T-helper 2 cell treated with Interferon-gamma antibody and Interleukin-4, amounts not matched to agents 5 μg/mL and 100 μg/mL, for 36 hours (primary cell): ENCODE measurements around the gene TTC34.
A peak's percentile ranks its signal among the peaks of the same experiment; 100 is the strongest.
"Not testable (repeated sequence)": the region's sequence is repeated elsewhere in the genome, so short reads cannot be mapped to it uniquely, and the experiment has no call there.

Experiments
- DNase-seq: peaks from one replicate; pipeline ENCODE4 v3.0.0; 2021; ENCODE audit warnings: low spot score
- H3K27ac Mint-ChIP-seq: one replicate; pipeline ENCODE4 v1.8.0; 2021; ENCODE audit warnings: mild to moderate bottlenecking, mixed read lengths
- H3K27me3 Mint-ChIP-seq: one replicate; pipeline ENCODE4 v1.8.0; 2021; ENCODE audit warnings: low read depth, mixed read lengths
- H3K36me3 Mint-ChIP-seq: one replicate; pipeline ENCODE4 v1.8.0; 2021; ENCODE audit warnings: low read depth, mixed read lengths
- H3K4me1 Mint-ChIP-seq: one replicate; pipeline ENCODE4 v1.8.0; 2021; ENCODE audit warnings: low read depth, mixed read lengths
- H3K4me3 Mint-ChIP-seq: one replicate; pipeline ENCODE4 v1.8.0; 2022; ENCODE audit warnings: mild to moderate bottlenecking, moderate library complexity, mixed read lengths
- H3K9me3 Mint-ChIP-seq: one replicate; pipeline ENCODE4 v1.8.0; 2021; ENCODE audit warnings: mixed read lengths

The TTC34 gene

DNA sequence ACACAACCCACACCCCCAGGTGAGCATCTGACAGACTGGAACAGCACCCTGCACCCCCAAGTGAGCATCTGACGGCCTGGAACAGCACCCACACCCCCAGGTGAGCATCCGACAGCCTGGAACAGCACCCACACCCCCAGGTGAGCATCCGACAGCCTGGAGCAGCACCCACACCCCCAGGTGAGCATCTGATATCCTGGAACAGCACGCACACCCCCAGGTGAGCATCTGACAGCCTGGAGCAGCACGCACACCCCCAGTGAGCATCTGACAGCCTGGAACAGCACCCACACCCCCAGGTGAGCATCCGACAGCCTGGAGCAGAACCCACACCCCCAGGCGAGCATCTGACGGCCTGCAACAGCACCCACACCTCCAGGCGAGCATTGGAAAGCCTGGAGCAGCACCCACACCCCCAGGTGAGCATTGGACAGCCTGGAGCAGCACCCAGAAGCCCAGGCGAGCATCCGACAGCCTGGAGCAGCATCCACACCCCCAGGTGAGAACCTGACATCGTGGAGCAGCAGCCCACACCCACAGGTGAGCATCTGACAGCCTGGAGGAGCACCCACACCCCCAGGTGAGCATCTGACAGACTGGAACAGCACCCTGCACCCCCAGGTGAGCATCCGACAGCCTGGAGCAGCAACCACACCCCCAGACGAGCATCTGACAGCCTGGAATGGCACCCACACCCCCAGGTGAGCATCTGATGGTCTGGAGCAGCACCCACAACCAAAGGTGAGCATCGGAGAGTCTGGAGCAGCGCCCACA lies 149.2 kb downstream of the TTC34 start:
- H3K27me3 Mint-ChIP-seq, DNase-seq, H3K4me3 Mint-ChIP-seq, H3K4me1 Mint-ChIP-seq, H3K9me3 Mint-ChIP-seq, H3K27ac Mint-ChIP-seq, H3K36me3 Mint-ChIP-seq: not testable (repeated sequence)

DNA sequence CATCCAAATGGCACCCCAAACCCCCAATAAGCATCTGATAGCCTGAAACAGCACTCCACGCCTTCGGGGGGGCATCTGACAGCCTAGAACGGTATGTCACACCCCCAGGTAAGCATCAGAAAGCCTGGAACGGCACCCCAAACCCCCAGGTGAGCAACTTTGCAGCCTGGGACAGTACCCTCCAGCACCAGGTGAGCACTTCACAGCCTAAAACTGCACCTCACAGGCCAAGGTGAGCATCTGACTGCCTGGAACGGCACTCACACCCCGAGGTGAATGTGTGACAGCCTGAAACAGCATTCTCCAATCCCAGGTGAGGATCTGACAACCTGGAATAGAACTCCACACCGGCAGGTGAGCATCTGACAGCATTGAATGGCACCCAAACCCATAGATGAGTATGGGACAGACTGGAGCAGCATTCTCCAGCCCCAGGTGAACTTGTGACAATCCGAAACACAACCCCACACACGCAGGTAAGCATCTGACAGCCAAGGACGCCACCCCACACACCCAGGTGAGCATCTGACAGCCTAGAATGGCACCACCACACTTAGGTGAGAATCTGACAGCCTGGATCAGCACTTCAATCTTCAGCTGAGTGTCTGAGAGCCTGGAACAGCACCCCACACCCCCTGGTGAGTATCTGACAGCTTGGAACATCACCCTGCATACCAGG lies 150.4 kb downstream of the TTC34 start:
- Mint-ChIP-seq H3K4me1 (no peaks in the 10 kb centered on the region), H3K4me3 (no peak overlapping the region), H3K36me3 (peaks cover 2% of the 10 kb centered on the region), H3K9me3 (peaks cover 17% of the 10 kb centered on the region), H3K27ac (no peak overlapping the region), H3K27me3 (no peaks in the 10 kb centered on the region)
- no peak for DNase-seq

DNA sequence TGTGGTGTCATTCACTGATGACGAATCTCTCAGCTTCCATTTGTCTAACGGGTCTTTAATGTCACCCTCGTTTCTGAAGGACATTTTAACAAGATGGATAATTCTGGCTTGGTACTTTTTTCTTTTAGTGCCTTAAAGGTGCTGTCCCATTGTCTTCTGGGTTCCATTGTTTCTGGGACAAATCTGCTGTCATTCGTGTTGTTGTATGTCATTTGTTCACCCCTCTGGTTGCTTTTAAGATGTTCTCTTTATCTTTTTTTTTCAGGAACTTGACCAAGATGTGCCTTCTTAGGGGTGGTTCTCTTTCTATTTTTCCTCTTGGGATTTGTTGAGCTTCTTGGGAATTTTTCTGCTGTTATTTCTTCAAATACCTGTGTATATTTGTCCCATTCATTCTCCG lies 154.7 kb downstream of the TTC34 start:
- Mint-ChIP-seq H3K4me3 (no peak overlapping the region), H3K36me3 (peaks cover 2% of the 10 kb centered on the region), H3K27me3 (no peaks in the 10 kb centered on the region), H3K4me1 (peaks cover 2% of the 10 kb centered on the region), H3K27ac (no peak overlapping the region), H3K9me3 (peaks cover 19% of the 10 kb centered on the region)
- DNase-seq = no peak

DNA sequence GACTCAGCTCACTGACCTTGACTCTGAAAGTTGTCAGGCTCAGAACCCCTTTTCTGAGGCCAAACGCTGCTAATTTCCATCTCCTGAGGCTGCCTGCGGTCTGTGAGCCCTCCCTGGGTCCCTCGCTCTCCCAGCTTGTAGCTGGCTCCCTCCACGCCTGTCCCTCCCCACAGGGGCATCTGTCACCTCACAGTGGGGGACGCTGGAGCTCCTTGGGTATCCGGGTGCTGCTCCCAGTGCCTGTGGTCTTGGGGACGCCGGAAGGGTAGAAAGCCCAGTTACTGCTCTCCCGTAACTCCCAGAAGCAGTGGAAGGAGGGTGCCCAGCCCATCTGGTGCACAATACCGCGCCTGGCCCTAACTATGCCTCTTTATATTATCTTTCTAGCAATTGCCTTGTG lies 155.7 kb downstream of the TTC34 start:
- H3K36me3 Mint-ChIP-seq = peaks cover 2% of the 10 kb centered on the region
- DNase-seq = no peak
- no peak overlapping the region for H3K27ac Mint-ChIP-seq
- H3K9me3 Mint-ChIP-seq = peaks cover 19% of the 10 kb centered on the region
- H3K4me3 Mint-ChIP-seq = no peak overlapping the region
- peaks cover 2% of the 10 kb centered on the region for H3K4me1 Mint-ChIP-seq
- no peaks in the 10 kb centered on the region for H3K27me3 Mint-ChIP-seq

DNA sequence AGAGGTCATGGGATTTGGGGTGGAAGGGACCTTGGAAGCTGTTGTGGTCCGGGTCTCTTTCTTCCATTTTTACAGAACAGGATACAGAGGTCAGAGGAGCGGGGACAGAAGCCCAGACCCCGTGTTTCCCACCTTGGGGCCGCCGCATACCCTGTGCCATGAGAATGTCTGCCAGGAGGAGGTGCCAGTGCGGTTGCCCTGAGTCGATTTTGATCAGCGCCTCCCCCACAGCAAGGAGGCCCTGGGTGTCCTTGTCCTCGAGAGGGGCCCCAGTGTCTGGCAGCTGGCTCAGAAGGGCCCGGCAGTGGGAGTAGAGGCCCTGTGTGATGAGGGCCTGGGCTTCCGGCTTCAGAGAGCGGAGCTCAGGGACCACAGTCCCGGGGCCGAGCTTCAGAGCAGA lies 156.3 kb downstream of the TTC34 start:
- Mint-ChIP-seq H3K27me3 (no peaks in the 10 kb centered on the region), H3K4me3 (no peak overlapping the region), H3K9me3 (peaks cover 19% of the 10 kb centered on the region), H3K27ac (no peak overlapping the region), H3K36me3 (peaks cover 2% of the 10 kb centered on the region), H3K4me1 (peaks cover 2% of the 10 kb centered on the region)
- no peak for DNase-seq

DNA sequence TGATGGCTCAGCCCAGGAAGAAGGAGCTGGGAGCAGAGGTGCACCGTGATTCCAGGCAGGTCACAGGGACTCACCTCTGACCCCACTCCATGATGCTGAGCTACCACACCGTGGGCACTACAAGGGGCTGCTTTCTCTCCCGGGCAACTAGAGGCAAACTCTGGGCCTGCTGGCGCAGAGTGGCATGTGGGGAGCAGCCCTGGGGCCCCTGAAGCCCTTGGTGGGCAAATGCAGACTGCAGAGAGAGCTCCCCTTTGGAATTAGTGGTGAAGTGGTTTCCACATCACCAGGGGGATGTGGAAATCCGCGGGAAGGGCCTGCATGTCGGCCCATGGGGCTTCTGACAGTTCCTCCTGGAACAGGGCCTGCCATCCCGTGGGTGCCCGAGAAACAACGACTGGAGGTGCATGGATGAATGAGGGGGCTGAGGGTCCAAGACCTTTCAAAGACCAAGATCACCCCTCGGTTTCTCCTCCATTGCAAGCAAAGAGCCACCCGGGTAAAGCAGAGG lies 156.8 kb downstream of the TTC34 start:
- no peak overlapping the region for H3K4me3 Mint-ChIP-seq
- peaks cover 2% of the 10 kb centered on the region for H3K36me3 Mint-ChIP-seq
- peaks cover 2% of the 10 kb centered on the region for H3K4me1 Mint-ChIP-seq
- H3K27me3 Mint-ChIP-seq = no peaks in the 10 kb centered on the region
- H3K27ac Mint-ChIP-seq = no peak overlapping the region
- DNase-seq = no peak
- H3K9me3 Mint-ChIP-seq = peaks cover 19% of the 10 kb centered on the region

DNA sequence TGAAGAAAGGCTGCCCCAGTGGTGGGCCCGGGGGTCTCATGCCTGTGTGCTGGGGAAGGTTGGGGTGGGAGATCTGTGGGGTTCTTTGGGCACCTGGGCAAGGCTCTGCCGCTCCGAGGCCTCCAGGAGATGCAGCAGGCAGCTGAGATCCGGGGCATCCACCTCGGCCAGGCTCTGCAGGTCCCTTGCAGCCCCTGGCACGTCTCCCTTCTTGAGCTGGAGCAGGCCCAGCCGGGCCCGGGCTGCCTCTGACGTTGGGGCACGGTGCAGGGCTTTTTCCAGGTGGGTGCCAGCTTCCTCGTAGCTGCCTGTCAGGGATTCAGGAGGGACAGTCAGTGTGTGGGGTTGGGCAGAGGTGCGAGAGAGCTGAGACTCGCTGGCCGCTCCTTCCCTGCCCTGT lies 157.3 kb downstream of the TTC34 start:
- Mint-ChIP-seq H3K27ac (no peak overlapping the region), H3K9me3 (peaks cover 19% of the 10 kb centered on the region), H3K27me3 (no peaks in the 10 kb centered on the region), H3K4me3 (no peak overlapping the region), H3K36me3 (peaks cover 2% of the 10 kb centered on the region), H3K4me1 (peaks cover 2% of the 10 kb centered on the region)
- DNase-seq = no peak

DNA sequence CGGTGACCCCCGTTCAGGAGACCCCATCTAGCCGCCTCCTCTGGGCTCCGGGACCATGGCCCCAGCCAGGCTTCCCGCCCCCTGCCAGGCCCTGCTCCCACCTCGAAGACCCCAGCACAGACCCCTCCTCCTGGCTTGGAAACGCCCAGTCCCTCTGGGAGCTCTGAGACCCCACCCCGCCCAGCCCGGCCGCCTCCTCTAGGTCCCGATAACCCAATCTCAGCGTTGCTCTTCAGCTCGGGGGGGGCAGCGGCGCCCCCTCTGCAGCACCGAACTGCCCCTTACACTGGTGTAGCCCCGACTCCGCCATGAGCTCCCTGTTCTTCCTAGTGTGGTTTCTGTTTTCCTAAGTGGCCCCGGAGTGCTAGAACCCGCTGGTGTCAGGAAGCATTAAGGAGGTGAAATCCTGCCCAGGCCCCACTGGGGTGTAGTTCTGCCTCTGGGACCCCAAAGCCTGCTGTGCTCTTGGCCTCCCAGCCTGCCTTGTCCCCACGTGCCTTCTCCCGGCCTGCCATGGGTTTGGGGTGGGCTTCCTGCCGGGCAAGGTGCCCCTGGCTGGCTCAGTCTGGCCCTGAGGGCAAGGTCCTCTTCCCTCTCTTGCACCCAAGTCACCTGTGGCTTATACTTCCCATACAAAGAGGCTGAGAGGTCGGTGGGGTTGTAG lies 157.9 kb downstream of the TTC34 start:
- no peak for DNase-seq
- Mint-ChIP-seq H3K36me3 (peaks cover 2% of the 10 kb centered on the region), H3K4me3 (peak overlapping the region; percentile 58), H3K27me3 (no peaks in the 10 kb centered on the region), H3K27ac (peak overlapping the region; percentile 49), H3K4me1 (peaks cover 2% of the 10 kb centered on the region), H3K9me3 (peaks cover 19% of the 10 kb centered on the region)

DNA sequence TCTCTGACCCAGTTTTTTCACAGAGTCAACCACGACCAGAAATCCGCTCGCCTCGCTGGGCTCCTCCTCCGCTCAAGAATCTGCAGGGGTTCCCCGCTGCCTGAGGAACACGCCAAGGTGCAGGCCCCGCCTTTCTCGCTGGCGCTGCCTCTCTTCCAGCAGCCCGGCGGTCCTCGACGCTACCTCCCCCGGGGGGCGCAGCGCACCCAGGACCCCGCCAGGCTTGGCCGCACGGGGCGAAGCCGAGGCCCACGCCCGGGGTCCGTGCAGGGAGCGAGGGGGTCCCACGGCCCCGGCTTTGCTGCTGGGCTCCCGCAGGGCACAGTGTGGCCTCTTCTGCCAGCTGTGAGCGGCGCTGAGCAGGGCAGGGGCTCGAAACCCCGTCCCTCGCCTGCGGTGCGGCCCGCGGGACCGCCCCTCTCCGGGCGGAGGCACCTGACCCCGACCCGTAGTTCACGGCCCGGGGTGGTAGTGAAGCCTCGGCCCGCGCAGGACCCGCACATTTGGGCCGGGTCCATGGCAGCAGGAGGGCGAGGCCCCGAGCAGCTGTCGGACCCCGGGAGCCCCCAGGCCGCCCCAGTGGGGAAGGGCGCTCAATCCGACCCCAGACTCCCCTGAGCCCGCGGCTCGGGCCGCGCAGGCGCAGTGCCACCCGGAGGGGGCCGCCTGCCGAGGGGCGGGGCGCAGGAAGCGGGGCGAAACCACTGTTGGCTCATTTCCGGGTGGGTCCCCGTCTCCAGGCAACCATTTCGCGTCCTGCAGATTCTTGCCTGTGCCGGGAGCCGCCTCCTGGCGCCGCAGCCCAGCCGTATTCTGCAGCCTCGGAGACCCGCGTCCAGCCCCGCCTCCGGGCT lies 158.7 kb downstream of the TTC34 start:
- H3K36me3 Mint-ChIP-seq = peaks cover 2% of the 10 kb centered on the region
- DNase-seq = peak; percentile 94
- H3K9me3 Mint-ChIP-seq = peaks cover 16% of the 10 kb centered on the region
- H3K4me1 Mint-ChIP-seq = peaks cover 2% of the 10 kb centered on the region
- H3K27me3 Mint-ChIP-seq = no peaks in the 10 kb centered on the region
- H3K27ac Mint-ChIP-seq = peak overlapping the region; percentile 93
- peak overlapping the region; percentile 91 for H3K4me3 Mint-ChIP-seq

DNA sequence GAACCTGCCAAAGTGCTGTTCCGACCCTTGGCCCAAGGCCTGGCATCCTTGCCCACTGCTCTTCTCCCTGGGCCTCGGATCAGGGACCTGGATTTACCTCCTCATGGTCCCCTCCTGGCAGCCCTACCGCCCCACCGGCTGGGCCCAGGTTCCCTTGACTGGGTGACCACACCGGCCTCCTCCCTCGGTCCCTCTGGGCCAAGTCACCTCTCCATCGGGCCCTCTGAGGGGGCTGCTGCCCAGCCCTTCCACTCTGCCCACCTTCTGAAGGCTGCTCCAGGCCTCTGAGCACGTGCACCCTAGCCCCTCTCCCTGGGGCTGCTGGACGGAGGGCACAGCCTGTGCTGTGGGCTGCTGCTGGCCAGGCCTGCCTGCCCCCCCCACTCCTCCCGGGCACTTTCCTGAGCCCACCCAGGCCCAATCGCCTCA lies 159.3 kb downstream of the TTC34 start:
- Mint-ChIP-seq H3K36me3 (peaks cover 2% of the 10 kb centered on the region), H3K4me1 (peaks cover 2% of the 10 kb centered on the region), H3K9me3 (peaks cover 17% of the 10 kb centered on the region), H3K27ac (peak overlapping the region; percentile 93), H3K27me3 (no peaks in the 10 kb centered on the region), H3K4me3 (peak overlapping the region; percentile 91)
- no peak for DNase-seq

DNA sequence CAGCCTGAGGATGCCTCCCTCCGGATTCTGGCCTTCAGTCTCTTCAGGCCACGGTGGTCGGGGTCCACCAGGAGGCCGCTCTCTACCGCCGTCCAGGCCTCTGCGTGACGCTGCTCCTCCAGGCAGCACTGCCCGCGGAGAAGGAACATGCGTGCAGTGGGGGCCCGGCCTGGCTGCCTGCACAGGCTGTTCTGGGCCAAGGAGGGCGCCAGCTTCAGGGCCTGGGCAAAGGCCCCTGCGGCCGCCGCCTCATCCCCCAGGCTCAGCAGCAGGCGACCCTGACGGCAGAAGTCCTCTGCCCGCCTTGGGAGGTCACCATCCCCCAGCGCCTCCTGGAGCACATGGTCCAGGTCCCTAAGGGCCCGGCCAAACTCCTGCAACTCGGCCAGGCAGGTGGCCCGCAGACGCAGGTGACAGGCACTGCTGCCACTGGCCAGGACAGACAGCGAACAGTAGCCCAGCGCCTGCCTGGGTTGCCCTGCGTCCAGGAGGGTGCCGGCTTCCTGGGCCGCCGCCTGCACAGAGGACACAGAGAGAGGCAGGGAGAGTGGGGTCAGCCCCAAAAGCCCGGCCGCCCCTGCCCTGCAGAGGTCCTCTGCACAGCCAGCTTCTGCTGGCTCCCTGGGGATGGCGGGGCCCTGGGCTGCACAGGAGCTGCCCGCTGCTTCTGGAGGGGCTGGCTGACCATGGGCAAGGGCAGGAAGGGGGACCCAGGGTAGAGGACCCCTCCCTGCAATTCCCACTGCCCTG lies 159.9 kb downstream of the TTC34 start:
- no peak overlapping the region for H3K27ac Mint-ChIP-seq
- no peaks in the 10 kb centered on the region for H3K27me3 Mint-ChIP-seq
- H3K4me3 Mint-ChIP-seq = no peak overlapping the region

DNA sequence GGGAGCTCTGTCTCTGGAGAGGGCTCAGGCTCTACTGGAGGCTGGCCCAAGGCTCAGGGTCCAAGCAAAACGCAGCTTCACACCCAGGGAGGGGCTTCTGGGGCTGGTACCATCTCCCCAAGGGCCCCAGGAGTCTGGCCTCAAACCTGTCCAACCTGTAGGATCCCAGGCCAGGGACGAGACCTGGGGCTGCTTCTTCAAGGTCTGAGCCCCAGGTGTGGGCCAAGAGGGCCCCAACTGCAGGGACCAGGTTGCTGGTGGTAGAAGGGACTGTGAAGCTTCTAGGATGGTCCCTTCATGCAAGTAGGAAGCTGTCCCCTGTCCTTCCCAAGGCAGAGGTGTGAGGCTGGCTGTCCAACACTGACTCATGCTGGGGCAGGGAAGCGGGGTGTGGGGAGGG lies 160.9 kb downstream of the TTC34 start:
- Mint-ChIP-seq H3K36me3 (no peaks in the 10 kb centered on the region), H3K4me1 (peaks cover 2% of the 10 kb centered on the region), H3K4me3 (no peak overlapping the region), H3K27me3 (no peaks in the 10 kb centered on the region), H3K9me3 (peaks cover 16% of the 10 kb centered on the region), H3K27ac (no peak overlapping the region)
- no peak for DNase-seq

More for the DNA sequence above, 159.9 kb downstream of the TTC34 start:
- DNase-seq = no peak
- peaks cover 2% of the 10 kb centered on the region for H3K4me1 Mint-ChIP-seq
- H3K9me3 Mint-ChIP-seq = peaks cover 17% of the 10 kb centered on the region
- no peaks in the 10 kb centered on the region for H3K36me3 Mint-ChIP-seq
